A673 (cell line): Measurements from ENCODE around the gene TTC28.

Experiments used
- EZH2 ChIP-seq: fragments of 200-600 bp; sonication (generic); IDR thresholded peaks from 2 replicates; pipeline ENCODE4 v1.6.1; 2017; ENCODE audit warnings: borderline replicate concordance, low read depth, mild to moderate bottlenecking, mixed read lengths, antibody characterized with exemption, low read length; ENCODE audit not compliant: poor library complexity, severe bottlenecking
- TF ChIP-seq, protein P1 (sequence below): fragments of 300-800, 200-600 bp; sonication (generic); conservative IDR thresholded peaks from 2 replicates; pipeline ENCODE4 v1.5.1; 2017; ENCODE audit warnings: low read depth, mild to moderate bottlenecking, antibody characterized with exemption, low read length, moderate library complexity, mixed read lengths

- TF ChIP-seq, protein P1, sequence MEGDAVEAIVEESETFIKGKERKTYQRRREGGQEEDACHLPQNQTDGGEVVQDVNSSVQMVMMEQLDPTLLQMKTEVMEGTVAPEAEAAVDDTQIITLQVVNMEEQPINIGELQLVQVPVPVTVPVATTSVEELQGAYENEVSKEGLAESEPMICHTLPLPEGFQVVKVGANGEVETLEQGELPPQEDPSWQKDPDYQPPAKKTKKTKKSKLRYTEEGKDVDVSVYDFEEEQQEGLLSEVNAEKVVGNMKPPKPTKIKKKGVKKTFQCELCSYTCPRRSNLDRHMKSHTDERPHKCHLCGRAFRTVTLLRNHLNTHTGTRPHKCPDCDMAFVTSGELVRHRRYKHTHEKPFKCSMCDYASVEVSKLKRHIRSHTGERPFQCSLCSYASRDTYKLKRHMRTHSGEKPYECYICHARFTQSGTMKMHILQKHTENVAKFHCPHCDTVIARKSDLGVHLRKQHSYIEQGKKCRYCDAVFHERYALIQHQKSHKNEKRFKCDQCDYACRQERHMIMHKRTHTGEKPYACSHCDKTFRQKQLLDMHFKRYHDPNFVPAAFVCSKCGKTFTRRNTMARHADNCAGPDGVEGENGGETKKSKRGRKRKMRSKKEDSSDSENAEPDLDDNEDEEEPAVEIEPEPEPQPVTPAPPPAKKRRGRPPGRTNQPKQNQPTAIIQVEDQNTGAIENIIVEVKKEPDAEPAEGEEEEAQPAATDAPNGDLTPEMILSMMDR, result no peak
- no peak for TF ChIP-seq EZH2
Observed at GRCh38 chr22:28710107-28710506, 30.5 kb upstream of the TTC28 start.
